HEK293 (cell line): ENCODE results near the gene KLC1.

Source experiments
- SETDB1 ChIP-seq: IDR thresholded peaks from one replicate; pipeline ENCODE4 v1.6.1; 2017; ENCODE audit warnings: mild to moderate bottlenecking, low read length, moderate library complexity, mixed read lengths; ENCODE audit not compliant: insufficient read length
- ZNF121 ChIP-seq: fragments of 450-650 bp; formaldehyde crosslinking; IDR thresholded peaks from 2 replicates; pipeline ENCODE4 v1.5.1; 2016; ENCODE audit warnings: missing biosample characterization, missing genetic modification characterization
- ZNF175 ChIP-seq: fragments of 450-650 bp; formaldehyde crosslinking; IDR thresholded peaks from 2 replicates; pipeline ENCODE4 v1.5.1; 2016; ENCODE audit warnings: missing biosample characterization, missing genetic modification characterization
- ZNF202 ChIP-seq: fragments of 450-650 bp; formaldehyde crosslinking; IDR thresholded peaks from 2 replicates; pipeline ENCODE4 v1.5.1; 2016; ENCODE audit warnings: missing biosample characterization, missing genetic modification characterization, borderline replicate concordance
- ZNF292 ChIP-seq: fragments of 450-650 bp; formaldehyde crosslinking; IDR thresholded peaks from 2 replicates; pipeline ENCODE4 v1.5.1; 2016; ENCODE audit warnings: low read depth, missing biosample characterization, missing genetic modification characterization, borderline replicate concordance
- ZNF302 ChIP-seq: fragments of 450-650 bp; formaldehyde crosslinking; IDR thresholded peaks from 2 replicates; pipeline ENCODE4 v1.5.1; 2016; ENCODE audit warnings: missing biosample characterization, missing genetic modification characterization, low read depth
- ZNF341 ChIP-seq: fragments of 450-650 bp; formaldehyde crosslinking; IDR thresholded peaks from 2 replicates; pipeline ENCODE4; 2016; ENCODE audit warnings: low read depth, missing biosample characterization, missing genetic modification characterization
- ZNF416 ChIP-seq: fragments of 450-650 bp; formaldehyde crosslinking; IDR thresholded peaks from 2 replicates; pipeline ENCODE4 v1.5.1; 2016; ENCODE audit warnings: missing biosample characterization, missing genetic modification characterization
- TF ChIP-seq, protein P1 (sequence below): fragments of 450-650 bp; formaldehyde crosslinking; IDR thresholded peaks from 2 replicates; pipeline ENCODE4 v1.5.1; 2016; ENCODE audit warnings: missing biosample characterization, missing genetic modification characterization
- TF ChIP-seq, protein P2 (sequence below): fragments of 450-650 bp; formaldehyde crosslinking; conservative IDR thresholded peaks from 2 replicates; pipeline ENCODE4 v1.5.1; 2016; ENCODE audit warnings: low read depth, missing biosample characterization, missing genetic modification characterization

DNA sequence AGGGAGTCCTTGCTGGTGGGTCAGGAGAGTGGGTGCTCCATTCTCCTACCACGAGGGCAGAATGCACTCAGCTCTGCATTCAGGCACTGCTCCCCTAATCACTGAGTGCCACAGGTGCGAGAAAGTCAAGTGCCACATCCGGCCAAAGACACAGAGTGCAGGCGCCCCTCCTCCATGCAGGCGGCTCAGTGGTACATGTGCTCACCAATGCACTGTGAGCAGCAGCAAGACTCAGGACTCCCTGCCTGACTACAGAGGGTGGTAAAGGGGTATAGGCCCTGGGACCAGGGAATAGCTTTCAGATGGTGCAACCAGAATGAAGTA is 119.5 kb downstream of the KLC1 start:
- TF ChIP-seq ZNF292 (tag by site-specific recombination) (no peak), ZNF302 (tag by site-specific recombination) (no peak), ZNF416 (tag by site-specific recombination) (no peak), ZNF121 (tag by site-specific recombination) (no peak), ZNF341 (tag by site-specific recombination) (no peak), SETDB1 (no peak), ZNF175 (tag by site-specific recombination) (no peak), ZNF202 (tag by site-specific recombination) (no peak)
- TF ChIP-seq, protein P1, sequence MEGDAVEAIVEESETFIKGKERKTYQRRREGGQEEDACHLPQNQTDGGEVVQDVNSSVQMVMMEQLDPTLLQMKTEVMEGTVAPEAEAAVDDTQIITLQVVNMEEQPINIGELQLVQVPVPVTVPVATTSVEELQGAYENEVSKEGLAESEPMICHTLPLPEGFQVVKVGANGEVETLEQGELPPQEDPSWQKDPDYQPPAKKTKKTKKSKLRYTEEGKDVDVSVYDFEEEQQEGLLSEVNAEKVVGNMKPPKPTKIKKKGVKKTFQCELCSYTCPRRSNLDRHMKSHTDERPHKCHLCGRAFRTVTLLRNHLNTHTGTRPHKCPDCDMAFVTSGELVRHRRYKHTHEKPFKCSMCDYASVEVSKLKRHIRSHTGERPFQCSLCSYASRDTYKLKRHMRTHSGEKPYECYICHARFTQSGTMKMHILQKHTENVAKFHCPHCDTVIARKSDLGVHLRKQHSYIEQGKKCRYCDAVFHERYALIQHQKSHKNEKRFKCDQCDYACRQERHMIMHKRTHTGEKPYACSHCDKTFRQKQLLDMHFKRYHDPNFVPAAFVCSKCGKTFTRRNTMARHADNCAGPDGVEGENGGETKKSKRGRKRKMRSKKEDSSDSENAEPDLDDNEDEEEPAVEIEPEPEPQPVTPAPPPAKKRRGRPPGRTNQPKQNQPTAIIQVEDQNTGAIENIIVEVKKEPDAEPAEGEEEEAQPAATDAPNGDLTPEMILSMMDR (tag by site-specific recombination) = no peak
- TF ChIP-seq, protein P2, sequence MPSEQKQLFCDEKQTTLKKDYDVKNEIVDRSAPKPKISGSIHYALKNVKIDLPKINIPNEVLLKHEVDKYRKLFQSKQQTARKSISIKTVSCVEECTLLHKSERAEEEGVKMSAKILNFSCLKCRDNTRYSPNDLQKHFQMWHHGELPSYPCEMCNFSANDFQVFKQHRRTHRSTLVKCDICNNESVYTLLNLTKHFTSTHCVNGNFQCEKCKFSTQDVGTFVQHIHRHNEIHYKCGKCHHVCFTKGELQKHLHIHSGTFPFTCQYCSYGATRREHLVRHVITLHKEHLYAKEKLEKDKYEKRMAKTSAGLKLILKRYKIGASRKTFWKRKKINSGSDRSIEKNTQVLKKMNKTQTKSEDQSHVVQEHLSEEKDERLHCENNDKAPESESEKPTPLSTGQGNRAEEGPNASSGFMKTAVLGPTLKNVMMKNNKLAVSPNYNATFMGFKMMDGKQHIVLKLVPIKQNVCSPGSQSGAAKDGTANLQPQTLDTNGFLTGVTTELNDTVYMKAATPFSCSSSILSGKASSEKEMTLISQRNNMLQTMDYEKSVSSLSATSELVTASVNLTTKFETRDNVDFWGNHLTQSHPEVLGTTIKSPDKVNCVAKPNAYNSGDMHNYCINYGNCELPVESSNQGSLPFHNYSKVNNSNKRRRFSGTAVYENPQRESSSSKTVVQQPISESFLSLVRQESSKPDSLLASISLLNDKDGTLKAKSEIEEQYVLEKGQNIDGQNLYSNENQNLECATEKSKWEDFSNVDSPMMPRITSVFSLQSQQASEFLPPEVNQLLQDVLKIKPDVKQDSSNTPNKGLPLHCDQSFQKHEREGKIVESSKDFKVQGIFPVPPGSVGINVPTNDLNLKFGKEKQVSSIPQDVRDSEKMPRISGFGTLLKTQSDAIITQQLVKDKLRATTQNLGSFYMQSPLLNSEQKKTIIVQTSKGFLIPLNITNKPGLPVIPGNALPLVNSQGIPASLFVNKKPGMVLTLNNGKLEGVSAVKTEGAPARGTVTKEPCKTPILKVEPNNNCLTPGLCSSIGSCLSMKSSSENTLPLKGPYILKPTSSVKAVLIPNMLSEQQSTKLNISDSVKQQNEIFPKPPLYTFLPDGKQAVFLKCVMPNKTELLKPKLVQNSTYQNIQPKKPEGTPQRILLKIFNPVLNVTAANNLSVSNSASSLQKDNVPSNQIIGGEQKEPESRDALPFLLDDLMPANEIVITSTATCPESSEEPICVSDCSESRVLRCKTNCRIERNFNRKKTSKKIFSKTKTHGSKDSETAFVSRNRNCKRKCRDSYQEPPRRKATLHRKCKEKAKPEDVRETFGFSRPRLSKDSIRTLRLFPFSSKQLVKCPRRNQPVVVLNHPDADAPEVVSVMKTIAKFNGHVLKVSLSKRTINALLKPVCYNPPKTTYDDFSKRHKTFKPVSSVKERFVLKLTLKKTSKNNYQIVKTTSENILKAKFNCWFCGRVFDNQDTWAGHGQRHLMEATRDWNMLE = no peak
